GM12878 (cell line): ENCODE measurements around the gene B3GALT5. TPM values are rescaled to one million over a fixed set of nuclear protein-coding genes. Genes with fewer than 3 reads are reported as not detected.

Source experiments
- ATAC-seq: fragments of 200-7000 bp; cut with Tn5 transposase; 3 replicates; pipeline ENCODE4 v1.9.1; 2020; ENCODE audit warnings: mild to moderate bottlenecking, moderate library complexity
- BruUV-seq: library from RNA; stranded (reverse); fragments of 400-500 nt; replicated peaks from 2 replicates; lab custom pipeline; 2021; lab: Mats Ljungman, UMichigan
- CTCF ChIA-PET: fragments of 300-600 bp; sonication (Branson Sonifier 250); formaldehyde crosslinking; extraction: SDS; loops from one replicate; lab custom pipeline; 2021; ENCODE audit warnings: inconsistent platforms; lab: Yijun Ruan, JAX
- POLR2A ChIA-PET: fragments of 350-600 bp; formaldehyde crosslinking; extraction: SDS; loops from one replicate; lab custom pipeline; 2021; ENCODE audit warnings: inconsistent platforms; lab: Charles Lee
- RAD21 ChIA-PET: fragments of 300-600 bp; sonication (Branson Sonifier 250); formaldehyde crosslinking; loops from one replicate; lab custom pipeline; 2023; ENCODE audit warnings: antibody characterized with exemption; ENCODE audit not compliant: unreplicated experiment; lab: Charles Lee
- SMC1A ChIA-PET: fragments of 300-600 bp; sonication (Branson Sonifier 250); formaldehyde crosslinking; loops from one replicate; lab custom pipeline; 2023; ENCODE audit not compliant: unreplicated experiment, uncharacterized antibody; lab: Charles Lee
- DNase-seq: peaks from one replicate; pipeline ENCODE4 v3.0.0-alpha.2; 2011; ENCODE audit warnings: low read depth, low spot score
- FAIRE-seq: peaks from 3 replicates; lab custom pipeline; 2011; peaks lifted over from hg19 to GRCh38; lab: Jason Lieb, UNC
- H2AFZ ChIP-seq: 2 replicates; pipeline ENCODE4 v1.6.0; 2011; ENCODE audit warnings: low read depth, low read length, control low read depth; ENCODE audit not compliant: control insufficient read depth
- H3K27ac ChIP-seq: 2 replicates; pipeline ENCODE4 v1.5.1; 2011; ENCODE audit warnings: control low read depth; ENCODE audit not compliant: control insufficient read depth, insufficient read depth
- H3K27me3 ChIP-seq, 2 experiments: replicated peaks in 1 of 2; 2 replicates each; pipeline versions ENCODE4 v1.6.0 to v1.6.1; 2011; ENCODE audit warnings: low read length in 1 of 2; ENCODE audit not compliant: control insufficient read depth in 2 of 2, insufficient read depth in 2 of 2
- H3K36me3 ChIP-seq, 2 experiments: 2 replicates each; pipeline ENCODE4 v1.5.1; 2011; ENCODE audit warnings: low read length in 1 of 2; ENCODE audit not compliant: control insufficient read depth in 2 of 2, insufficient read depth in 2 of 2
- H3K4me1 ChIP-seq: 2 replicates; pipeline ENCODE4 v1.6.1; 2011; ENCODE audit warnings: mild to moderate bottlenecking, low read length, moderate library complexity, mixed read lengths; ENCODE audit not compliant: control insufficient read depth, insufficient read depth
- H3K4me2 ChIP-seq: 2 replicates; pipeline ENCODE4 v1.6.0; 2011; ENCODE audit warnings: control low read depth; ENCODE audit not compliant: control insufficient read depth, insufficient read depth
- H3K4me3 ChIP-seq: fragments of 200-600 bp; sonication (generic); 2 replicates; pipeline ENCODE4 v1.5.1; 2016
- H3K79me2 ChIP-seq: 2 replicates; pipeline ENCODE4 v1.6.0; 2011; ENCODE audit warnings: low read length; ENCODE audit not compliant: control insufficient read depth, insufficient read depth
- H3K9ac ChIP-seq: 2 replicates; pipeline ENCODE4 v1.8.0; 2011; ENCODE audit warnings: low read length, control low read depth, mixed read lengths; ENCODE audit not compliant: control insufficient read depth, insufficient read depth
- H3K9me3 ChIP-seq: replicated peaks from 3 replicates; pipeline ENCODE4 v1.5.1; 2011; ENCODE audit warnings: mild to moderate bottlenecking, low read length; ENCODE audit not compliant: control insufficient read depth, insufficient read depth
- H4K20me1 ChIP-seq: 2 replicates; pipeline ENCODE4 v1.6.0; 2011; ENCODE audit not compliant: control insufficient read depth, insufficient read depth
- BACH1 ChIP-seq: fragments of 450-650 bp; IDR thresholded peaks from 2 replicates; pipeline ENCODE4 v1.6.1; 2017; ENCODE audit warnings: mild to moderate bottlenecking, borderline replicate concordance
- FOS ChIP-seq: IDR thresholded peaks from 3 replicates; pipeline ENCODE4 v1.6.1; 2011; ENCODE audit warnings: borderline replicate concordance; ENCODE audit not compliant: insufficient read length; ENCODE audit errors: extremely low read depth
- NBN ChIP-seq: fragments of 450-650 bp; IDR thresholded peaks from 2 replicates; pipeline ENCODE4 v1.6.1; 2016
- SPI1 ChIP-seq: IDR thresholded peaks from 2 replicates; pipeline ENCODE4 v1.6.1; 2011; ENCODE audit warnings: low read depth, mild to moderate bottlenecking, low read length, moderate library complexity, borderline replicate concordance; ENCODE audit not compliant: insufficient read depth
- SRF ChIP-seq, 2 experiments: IDR thresholded peaks; 2 replicates each; pipeline ENCODE4 v1.6.1; 2011; ENCODE audit warnings: low read depth in 2 of 2, low read length in 2 of 2, mild to moderate bottlenecking in 1 of 2, moderate library complexity in 1 of 2
- ZNF24 ChIP-seq: fragments of 450-650 bp; IDR thresholded peaks from 2 replicates; pipeline ENCODE4 v1.6.1; 2017; ENCODE audit warnings: antibody characterized with exemption, mild to moderate bottlenecking
- WGBS: methylation state at CpG from one replicate; pipeline ENCODE4 v1.1.6; 2016; ENCODE audit warnings: low lambda C conversion rate; ENCODE audit not compliant: insufficient replicate concordance, insufficient coverage; ENCODE audit errors: missing lambda C conversion rate; 5-methylcytosine and 5-hydroxymethylcytosine counted together
- in situ Hi-C: fragments of 300-500 bp; cut with MboI; formaldehyde crosslinking; loops from 9 replicates; pipeline ENCODE4 v1.14.3; 2018; ENCODE audit warnings: mixed read lengths
- intact Hi-C: fragments of 100-400 bp; cut with micrococcal nuclease; formaldehyde crosslinking; loops from one replicate; pipeline ENCODE4 v1.14.2; 2022; ENCODE audit not compliant: unreplicated experiment
- polyA plus RNA-seq, 11 experiments: library from polyadenylated mRNA; depleted of rRNA in 4 of 11; unstranded in 6 of 11; stranded (reverse) in 5 of 11; fragments of >200 nt; fragmentation: Nextera tagmentation in 4 of 11; fragmentation: Illumina TruSeq in 1 of 11; extraction: Ambion mirVana in 4 of 11; extraction: Trizol in 1 of 11; gene quantifications; 1 replicate in 1 of 11; 2 replicates in 10 of 11; pipeline versions ENCODE4 v1.2.1 to v1.2.3, GENCODE V29; 2011 to 2016; ENCODE audit warnings: inconsistent platforms in 2 of 11, missing spikeins in 2 of 11, low read depth in 1 of 11
- total RNA-seq, 4 experiments: library from RNA; depleted of rRNA in 3 of 4; stranded (reverse); fragments of >200 nt in 3 of 4; fragmentation: Illumina TruSeq in 1 of 4; extraction: Trizol in 1 of 4; gene quantifications; 2 replicates each; pipeline versions ENCODE4 v1.2.1 to v1.2.3, GENCODE V29; 2013 to 2021
- TF ChIP-seq, protein P1 (sequence below): fragments of 450-650 bp; IDR thresholded peaks from 2 replicates; pipeline ENCODE4 v1.6.1; 2017; ENCODE audit warnings: mild to moderate bottlenecking, moderate library complexity
- TF ChIP-seq, protein P2 (sequence below): IDR thresholded peaks from 2 replicates; pipeline ENCODE4 v1.6.1; 2012; ENCODE audit warnings: low read depth, low read length, improper control_type of control experiment
- TF ChIP-seq, protein P3 (sequence below): fragments of 450-650 bp; IDR thresholded peaks from 2 replicates; pipeline ENCODE4 v1.6.1; 2016; ENCODE audit warnings: mild to moderate bottlenecking

The B3GALT5 gene
- total and polyA plus RNA-seq, 10 of the 15 experiments (the other 5 are each of a cell fraction or from before 2014, with no cell fraction given): 0.03 to 0.04 TPM; not detected in 8

DNA sequence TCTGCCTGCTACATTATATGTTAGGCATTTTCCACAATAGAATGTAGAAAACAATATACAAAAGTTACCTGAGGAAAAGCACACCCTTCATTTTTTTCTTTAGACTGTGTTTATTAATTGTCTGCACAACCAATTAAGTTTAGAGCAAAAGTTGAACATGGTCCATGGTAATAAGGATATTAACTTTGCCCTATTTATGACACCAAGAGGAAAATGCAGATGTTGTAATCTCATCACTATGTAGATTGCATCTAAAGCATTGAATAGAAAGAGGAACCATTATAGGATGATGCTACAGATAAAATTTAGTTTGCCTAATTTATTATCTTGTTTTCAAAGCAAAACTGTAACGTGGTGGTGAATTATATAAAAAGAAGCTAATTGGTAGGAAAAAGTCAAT lies 72.5 kb downstream of the B3GALT5 start:
- H3K9me3 ChIP-seq: no peaks in the 10 kb centered on the region; the same call in 2 of the 3 replicates
- no peak for TF ChIP-seq ZNF24
- H3K4me3 ChIP-seq: no peak overlapping the region
- BruUV-seq: no TSS peak
- no peak overlapping the region for H3K27ac ChIP-seq
- no peak overlapping the region for H3K4me2 ChIP-seq
- no peaks in the 10 kb centered on the region for H4K20me1 ChIP-seq
- no peak overlapping the region for H2AFZ ChIP-seq
- FAIRE-seq (no peak), ATAC-seq (no peak), DNase-seq (no peak)
- WGBS: 0% methylated on average over 1 of the region's 1 CpG
- H3K79me2 ChIP-seq: no peaks in the 10 kb centered on the region
- in situ Hi-C loops (no loop called here), intact Hi-C loops (no loop called here)
- ChIA-PET SMC1A (no interaction called here), RAD21 (no interaction called here), CTCF (no interaction called here), POLR2A (no interaction called here)
- H3K9ac ChIP-seq: no peak overlapping the region
- no peaks in the 10 kb centered on the region for H3K27me3 ChIP-seq
- H3K4me1 ChIP-seq: no peaks in the 10 kb centered on the region
- H3K36me3 ChIP-seq: no peaks in the 10 kb centered on the region

DNA sequence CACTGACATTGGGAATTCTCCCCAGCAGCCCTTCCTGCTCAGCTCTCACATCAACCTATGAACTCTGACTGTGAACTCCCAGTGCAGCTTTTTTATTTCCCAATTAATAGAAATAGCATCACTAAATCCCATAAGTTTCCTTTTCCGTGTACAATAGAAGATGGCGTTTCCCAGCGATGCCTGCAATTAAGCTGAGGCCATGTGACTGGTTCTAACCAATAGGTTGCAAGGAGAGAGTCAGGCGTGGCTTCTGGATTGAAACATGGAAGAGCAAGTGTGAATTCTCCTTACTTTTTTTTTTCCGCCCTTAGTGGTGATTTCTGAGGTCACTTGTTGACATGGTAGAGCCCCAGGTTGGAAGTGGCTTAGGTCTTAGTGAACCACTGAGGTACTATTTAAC lies 73.3 kb downstream of the B3GALT5 start:
- no TSS peak for BruUV-seq
- in situ Hi-C loops: no loop called here
- FAIRE-seq (no peak), ATAC-seq (no peak), DNase-seq (no peak)
- intact Hi-C loops: no loop called here
- Histone ChIP-seq H3K4me1 (no peaks in the 10 kb centered on the region), H3K27me3 (no peaks in the 10 kb centered on the region), H3K9me3 (no peaks in the 10 kb centered on the region; the same call in 2 of the 3 replicates), H2AFZ (no peak overlapping the region), H3K79me2 (no peaks in the 10 kb centered on the region), H3K4me2 (no peak overlapping the region), H3K9ac (no peak overlapping the region), H3K27ac (no peak overlapping the region), H3K4me3 (no peak overlapping the region), H3K36me3 (no peaks in the 10 kb centered on the region), H4K20me1 (no peaks in the 10 kb centered on the region)
- 56% methylated on average over 5 of the region's 5 CpGs for WGBS
- ChIA-PET CTCF (no interaction called here), POLR2A (no interaction called here), SMC1A (no interaction called here), RAD21 (no interaction called here)
- TF ChIP-seq ZNF24 (no peak), SRF (IDR thresholded peaks at IDR 0.05; ENCODE audit: low read depth in 2 of 2, low read length in 2 of 2) (no peak), SPI1 (no peak), FOS (no peak), NBN (no peak), BACH1 (no peak)
- TF ChIP-seq, protein P1, sequence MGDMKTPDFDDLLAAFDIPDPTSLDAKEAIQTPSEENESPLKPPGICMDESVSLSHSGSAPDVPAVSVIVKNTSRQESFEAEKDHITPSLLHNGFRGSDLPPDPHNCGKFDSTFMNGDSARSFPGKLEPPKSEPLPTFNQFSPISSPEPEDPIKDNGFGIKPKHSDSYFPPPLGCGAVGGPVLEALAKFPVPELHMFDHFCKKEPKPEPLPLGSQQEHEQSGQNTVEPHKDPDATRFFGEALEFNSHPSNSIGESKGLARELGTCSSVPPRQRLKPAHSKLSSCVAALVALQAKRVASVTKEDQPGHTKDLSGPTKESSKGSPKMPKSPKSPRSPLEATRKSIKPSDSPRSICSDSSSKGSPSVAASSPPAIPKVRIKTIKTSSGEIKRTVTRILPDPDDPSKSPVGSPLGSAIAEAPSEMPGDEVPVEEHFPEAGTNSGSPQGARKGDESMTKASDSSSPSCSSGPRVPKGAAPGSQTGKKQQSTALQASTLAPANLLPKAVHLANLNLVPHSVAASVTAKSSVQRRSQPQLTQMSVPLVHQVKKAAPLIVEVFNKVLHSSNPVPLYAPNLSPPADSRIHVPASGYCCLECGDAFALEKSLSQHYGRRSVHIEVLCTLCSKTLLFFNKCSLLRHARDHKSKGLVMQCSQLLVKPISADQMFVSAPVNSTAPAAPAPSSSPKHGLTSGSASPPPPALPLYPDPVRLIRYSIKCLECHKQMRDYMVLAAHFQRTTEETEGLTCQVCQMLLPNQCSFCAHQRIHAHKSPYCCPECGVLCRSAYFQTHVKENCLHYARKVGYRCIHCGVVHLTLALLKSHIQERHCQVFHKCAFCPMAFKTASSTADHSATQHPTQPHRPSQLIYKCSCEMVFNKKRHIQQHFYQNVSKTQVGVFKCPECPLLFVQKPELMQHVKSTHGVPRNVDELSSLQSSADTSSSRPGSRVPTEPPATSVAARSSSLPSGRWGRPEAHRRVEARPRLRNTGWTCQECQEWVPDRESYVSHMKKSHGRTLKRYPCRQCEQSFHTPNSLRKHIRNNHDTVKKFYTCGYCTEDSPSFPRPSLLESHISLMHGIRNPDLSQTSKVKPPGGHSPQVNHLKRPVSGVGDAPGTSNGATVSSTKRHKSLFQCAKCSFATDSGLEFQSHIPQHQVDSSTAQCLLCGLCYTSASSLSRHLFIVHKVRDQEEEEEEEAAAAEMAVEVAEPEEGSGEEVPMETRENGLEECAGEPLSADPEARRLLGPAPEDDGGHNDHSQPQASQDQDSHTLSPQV: no peak
- TF ChIP-seq, protein P2, sequence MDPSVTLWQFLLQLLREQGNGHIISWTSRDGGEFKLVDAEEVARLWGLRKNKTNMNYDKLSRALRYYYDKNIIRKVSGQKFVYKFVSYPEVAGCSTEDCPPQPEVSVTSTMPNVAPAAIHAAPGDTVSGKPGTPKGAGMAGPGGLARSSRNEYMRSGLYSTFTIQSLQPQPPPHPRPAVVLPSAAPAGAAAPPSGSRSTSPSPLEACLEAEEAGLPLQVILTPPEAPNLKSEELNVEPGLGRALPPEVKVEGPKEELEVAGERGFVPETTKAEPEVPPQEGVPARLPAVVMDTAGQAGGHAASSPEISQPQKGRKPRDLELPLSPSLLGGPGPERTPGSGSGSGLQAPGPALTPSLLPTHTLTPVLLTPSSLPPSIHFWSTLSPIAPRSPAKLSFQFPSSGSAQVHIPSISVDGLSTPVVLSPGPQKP: no peak
- TF ChIP-seq, protein P3, sequence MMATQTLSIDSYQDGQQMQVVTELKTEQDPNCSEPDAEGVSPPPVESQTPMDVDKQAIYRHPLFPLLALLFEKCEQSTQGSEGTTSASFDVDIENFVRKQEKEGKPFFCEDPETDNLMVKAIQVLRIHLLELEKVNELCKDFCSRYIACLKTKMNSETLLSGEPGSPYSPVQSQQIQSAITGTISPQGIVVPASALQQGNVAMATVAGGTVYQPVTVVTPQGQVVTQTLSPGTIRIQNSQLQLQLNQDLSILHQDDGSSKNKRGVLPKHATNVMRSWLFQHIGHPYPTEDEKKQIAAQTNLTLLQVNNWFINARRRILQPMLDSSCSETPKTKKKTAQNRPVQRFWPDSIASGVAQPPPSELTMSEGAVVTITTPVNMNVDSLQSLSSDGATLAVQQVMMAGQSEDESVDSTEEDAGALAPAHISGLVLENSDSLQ: no peak
